ENCODE data around the gene LCE3B.

DNA sequence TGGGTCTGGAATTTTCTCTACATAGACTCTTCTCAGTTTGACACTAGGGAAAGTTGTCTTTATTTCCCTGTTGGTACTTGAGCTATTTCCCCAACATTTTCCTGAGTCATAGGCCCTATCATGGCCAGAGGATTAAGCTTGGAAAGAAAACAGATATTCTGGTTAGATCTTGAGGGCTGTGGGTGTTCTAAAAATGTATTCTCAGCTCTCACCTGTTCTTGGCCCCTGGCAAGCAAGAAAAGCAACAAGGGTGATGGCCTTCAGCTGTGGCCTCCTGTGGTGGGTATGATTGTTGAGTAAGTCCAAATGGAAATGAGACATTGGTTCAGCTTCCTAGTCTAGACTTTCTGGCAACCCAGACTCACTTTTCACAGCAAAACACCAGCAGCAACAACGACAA, 26.7 kb downstream of the LCE3B start:
- no peak for TF ChIP-seq CTCF (IDR thresholded peaks at IDR 0.05)
- no peak for TF ChIP-seq POLR2AphosphoS5 (IDR thresholded peaks at IDR 0.05)
- no peak for TF ChIP-seq POLR2A (IDR thresholded peaks at IDR 0.05)
